CD14-positive monocyte (primary cell): Measurements from ENCODE around the gene ZNF778. TPM values are rescaled to one million over a fixed set of nuclear protein-coding genes. Genes with fewer than 3 reads are reported as not detected.

ENCODE experiments used
- DNase-seq, 3 donors: peaks; one replicate each; pipeline ENCODE4 v3.0.0-alpha.2; 2011 to 2022
- H2AFZ ChIP-seq: 2 replicates; pipeline ENCODE4 v1.6.0; 2012; ENCODE audit warnings: mild to moderate bottlenecking, low read depth, low read length, inconsistent platforms; ENCODE audit not compliant: insufficient read depth, poor library complexity, severe bottlenecking
- H3K27ac ChIP-seq, 2 donors: 1 replicate in 1 of 2; 2 replicates in 1 of 2; pipeline ENCODE4 v1.5.1; 2012 to 2013; ENCODE audit warnings: low read length in 2 of 2, control low read depth in 1 of 2, inconsistent platforms in 1 of 2, low read depth in 1 of 2, mild to moderate bottlenecking in 1 of 2
- H3K27me3 ChIP-seq, 2 donors: one replicate each; pipeline versions ENCODE4 v1.6.0 to v1.6.1; 2011 to 2013; ENCODE audit warnings: low read length in 2 of 2; ENCODE audit not compliant: control insufficient read depth in 2 of 2, insufficient read depth in 2 of 2
- H3K36me3 ChIP-seq, 2 donors: replicated peaks in 1 of 2; 1 replicate in 1 of 2; 2 replicates in 1 of 2; pipeline versions ENCODE4 v1.5.1 to v1.6.1; 2012 to 2013; ENCODE audit warnings: low read length in 2 of 2, control low read depth in 1 of 2, inconsistent platforms in 1 of 2, mild to moderate bottlenecking in 1 of 2; ENCODE audit not compliant: insufficient read depth in 2 of 2, control insufficient read depth in 1 of 2
- H3K4me1 ChIP-seq, 2 donors: 1 replicate in 1 of 2; 2 replicates in 1 of 2; pipeline versions ENCODE4 v1.5.1 to v1.6.1; 2012 to 2013; ENCODE audit warnings: low read length in 2 of 2, control low read depth in 1 of 2, inconsistent platforms in 1 of 2, mild to moderate bottlenecking in 1 of 2, moderate library complexity in 1 of 2; ENCODE audit not compliant: insufficient read depth in 2 of 2, control insufficient read depth in 1 of 2
- H3K4me2 ChIP-seq: replicated peaks from 2 replicates; pipeline ENCODE3; 2012; ENCODE audit warnings: low read length, moderate library complexity, mild to moderate bottlenecking; ENCODE audit not compliant: poor library complexity, severe bottlenecking; ENCODE audit errors: extremely low read depth
- H3K4me3 ChIP-seq, 3 experiments: fragments of 200-600 bp in 1 of 3; sonication (generic) in 1 of 3; replicated peaks in 1 of 3; 1 replicate in 2 of 3; 2 replicates in 1 of 3; pipeline ENCODE4 v1.5.1; 2011 to 2013; ENCODE audit warnings: low read length in 3 of 3, mild to moderate bottlenecking in 3 of 3, control low read depth in 2 of 3, low read depth in 2 of 3, inconsistent platforms in 1 of 3, moderate library complexity in 1 of 3
- H3K79me2 ChIP-seq: 2 replicates; pipeline ENCODE4 v1.6.0; 2012; ENCODE audit warnings: mild to moderate bottlenecking, control low read depth, inconsistent platforms, low read length, moderate library complexity; ENCODE audit not compliant: insufficient read depth
- H3K9ac ChIP-seq: 2 replicates; pipeline ENCODE4 v1.6.0; 2017; ENCODE audit warnings: low read length, mild to moderate bottlenecking; ENCODE audit not compliant: insufficient read depth, poor library complexity, severe bottlenecking
- H3K9me3 ChIP-seq, 2 donors: replicated peaks in 1 of 2; 1 replicate in 1 of 2; 2 replicates in 1 of 2; pipeline versions ENCODE4 v1.5.1 to v1.6.1; 2012 to 2013; ENCODE audit warnings: low read length in 2 of 2, control low read depth in 1 of 2; ENCODE audit not compliant: control insufficient read depth in 1 of 2, insufficient read depth in 1 of 2
- H4K20me1 ChIP-seq: 2 replicates; pipeline ENCODE4 v1.6.0; 2012; ENCODE audit warnings: mild to moderate bottlenecking, low read length, control low read depth, moderate library complexity; ENCODE audit not compliant: insufficient read depth
- H3K27ac Mint-ChIP-seq, 7 donors: one replicate each; pipeline ENCODE4 v1.8.0; 2020; ENCODE audit warnings: mild to moderate bottlenecking in 7 of 7, mixed read lengths in 7 of 7, moderate library complexity in 6 of 7, inconsistent platforms in 2 of 7
- H3K27me3 Mint-ChIP-seq, 3 donors: one replicate each; pipeline ENCODE4 v1.8.0; 2021 to 2022; ENCODE audit warnings: low read depth in 3 of 3, mild to moderate bottlenecking in 3 of 3, mixed read lengths in 3 of 3, moderate library complexity in 3 of 3, inconsistent platforms in 1 of 3
- H3K36me3 Mint-ChIP-seq, 2 donors: one replicate each; pipeline ENCODE4 v1.8.0; 2020; ENCODE audit warnings: mixed read lengths in 2 of 2, inconsistent platforms in 1 of 2, mild to moderate bottlenecking in 1 of 2
- H3K4me1 Mint-ChIP-seq: one replicate; pipeline ENCODE4 v1.8.0; 2020; ENCODE audit warnings: mild to moderate bottlenecking, mixed read lengths
- H3K4me3 Mint-ChIP-seq, 2 donors: one replicate each; pipeline ENCODE4 v1.8.0; 2020; ENCODE audit warnings: mild to moderate bottlenecking in 2 of 2, mixed read lengths in 2 of 2, moderate library complexity in 1 of 2
- H3K9me3 Mint-ChIP-seq, 7 donors: one replicate each; pipeline ENCODE4 v1.8.0; 2020 to 2022; ENCODE audit warnings: mixed read lengths in 7 of 7, mild to moderate bottlenecking in 6 of 7, moderate library complexity in 6 of 7, inconsistent platforms in 2 of 7
- WGBS: methylation state at CpG from one replicate; pipeline ENCODE4 v1.1.5; 2013; ENCODE audit warnings: missing lambda C conversion rate; ENCODE audit not compliant: insufficient coverage; 5-methylcytosine and 5-hydroxymethylcytosine counted together
- intact Hi-C, 2 donors: fragments of 100-400 bp; cut with micrococcal nuclease; formaldehyde crosslinking; loops; one replicate each; pipeline versions ENCODE4 v1.15.0 to v1.15.1; 2023
- polyA plus RNA-seq, 3 donors: library from polyadenylated mRNA; depleted of rRNA in 1 of 3; unstranded in 2 of 3; stranded (reverse) in 1 of 3; fragments of 300-500 nt in 2 of 3; fragments of >200 nt in 1 of 3; fragmentation: Illumina TruSeq in 2 of 3; gene quantifications; 1 replicate in 2 of 3; 2 replicates in 1 of 3; pipeline ENCODE4 v1.2.3, GENCODE V29; 2012 to 2021
- TF ChIP-seq, protein P1 (sequence below): fragments of 200-600 bp; IDR thresholded peaks from one replicate; pipeline ENCODE4 v1.8.0; 2022; ENCODE audit warnings: antibody characterized with exemption, mild to moderate bottlenecking

ZNF778 gene
- polyA plus RNA-seq, 3 donors, result 0.51 to 9.0 (median 0.60) TPM

DNA sequence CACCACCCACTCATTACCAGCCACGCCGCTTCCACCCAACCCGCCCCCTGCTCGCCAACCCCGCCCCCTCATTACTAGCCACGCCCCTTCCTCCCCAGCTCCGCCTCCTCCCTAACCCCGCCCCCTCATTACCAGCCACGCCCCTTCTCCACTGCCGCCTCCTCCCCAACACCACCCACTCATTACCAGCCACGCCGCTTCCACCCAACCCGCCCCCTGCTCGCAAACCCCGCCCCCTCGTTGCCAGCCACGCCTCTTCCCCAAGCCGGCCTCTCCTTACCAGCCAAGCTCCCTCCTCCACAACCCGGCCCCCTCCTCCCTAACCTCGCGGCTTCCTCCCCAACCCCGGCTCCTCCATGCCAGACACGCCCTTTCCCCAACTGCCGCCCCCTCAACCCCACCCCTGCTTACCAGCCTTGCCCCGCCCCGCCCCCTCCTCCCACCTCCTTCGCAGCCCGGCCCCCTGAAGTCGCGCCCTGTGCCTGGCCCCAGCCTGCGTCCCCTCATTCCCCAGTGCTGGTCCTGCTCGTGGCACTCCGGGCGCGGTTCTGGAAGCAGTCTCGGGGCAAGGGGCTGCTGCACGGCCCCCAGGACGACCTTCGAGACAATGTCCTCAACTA, 24.4 kb upstream of the ZNF778 start:
- Histone ChIP-seq H3K79me2 (no peaks in the 10 kb centered on the region), H2AFZ (no peak overlapping the region), H3K27me3 (peaks cover 0 to 16% of the 10 kb centered on the region in 2 donors), H3K27ac (no peak overlapping the region), H3K4me3 (no peak overlapping the region), H3K4me1 (peaks cover 5 to 8% of the 10 kb centered on the region in 2 donors), H3K9ac (no peak overlapping the region), H3K36me3 (no peaks in the 10 kb centered on the region), H3K4me2 (peak overlapping the region; percentile 47), H4K20me1 (no peaks in the 10 kb centered on the region), H3K9me3 (no peaks in the 10 kb centered on the region)
- H3K27ac Mint-ChIP-seq, result no peak overlapping the region
- H3K27me3 Mint-ChIP-seq, result peaks cover 17 to 30% (median 27%) of the 10 kb centered on the region in 3 donors
- 36% methylated on average over 21 of the region's 39 CpGs for WGBS
- peaks cover 0 to 4% (median 0%) of the 10 kb centered on the region in 7 donors for H3K9me3 Mint-ChIP-seq
- peak in 2 of 3 donors; percentile 26 to 54 for DNase-seq
- TF ChIP-seq, protein P1, sequence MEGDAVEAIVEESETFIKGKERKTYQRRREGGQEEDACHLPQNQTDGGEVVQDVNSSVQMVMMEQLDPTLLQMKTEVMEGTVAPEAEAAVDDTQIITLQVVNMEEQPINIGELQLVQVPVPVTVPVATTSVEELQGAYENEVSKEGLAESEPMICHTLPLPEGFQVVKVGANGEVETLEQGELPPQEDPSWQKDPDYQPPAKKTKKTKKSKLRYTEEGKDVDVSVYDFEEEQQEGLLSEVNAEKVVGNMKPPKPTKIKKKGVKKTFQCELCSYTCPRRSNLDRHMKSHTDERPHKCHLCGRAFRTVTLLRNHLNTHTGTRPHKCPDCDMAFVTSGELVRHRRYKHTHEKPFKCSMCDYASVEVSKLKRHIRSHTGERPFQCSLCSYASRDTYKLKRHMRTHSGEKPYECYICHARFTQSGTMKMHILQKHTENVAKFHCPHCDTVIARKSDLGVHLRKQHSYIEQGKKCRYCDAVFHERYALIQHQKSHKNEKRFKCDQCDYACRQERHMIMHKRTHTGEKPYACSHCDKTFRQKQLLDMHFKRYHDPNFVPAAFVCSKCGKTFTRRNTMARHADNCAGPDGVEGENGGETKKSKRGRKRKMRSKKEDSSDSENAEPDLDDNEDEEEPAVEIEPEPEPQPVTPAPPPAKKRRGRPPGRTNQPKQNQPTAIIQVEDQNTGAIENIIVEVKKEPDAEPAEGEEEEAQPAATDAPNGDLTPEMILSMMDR, result no peak
- intact Hi-C loops, result loop anchor here (2.0 to 10.0 kb wide), 4 partner anchors 22 to 741 kb away; partner anchors contain the start of genes CDH15 (in 1 of the 2) and ZFPM1 (in 1 of the 2)
- H3K4me3 Mint-ChIP-seq, result no peak overlapping the region
- H3K36me3 Mint-ChIP-seq, result no peaks in the 10 kb centered on the region
- H3K4me1 Mint-ChIP-seq, result no peaks in the 10 kb centered on the region

DNA sequence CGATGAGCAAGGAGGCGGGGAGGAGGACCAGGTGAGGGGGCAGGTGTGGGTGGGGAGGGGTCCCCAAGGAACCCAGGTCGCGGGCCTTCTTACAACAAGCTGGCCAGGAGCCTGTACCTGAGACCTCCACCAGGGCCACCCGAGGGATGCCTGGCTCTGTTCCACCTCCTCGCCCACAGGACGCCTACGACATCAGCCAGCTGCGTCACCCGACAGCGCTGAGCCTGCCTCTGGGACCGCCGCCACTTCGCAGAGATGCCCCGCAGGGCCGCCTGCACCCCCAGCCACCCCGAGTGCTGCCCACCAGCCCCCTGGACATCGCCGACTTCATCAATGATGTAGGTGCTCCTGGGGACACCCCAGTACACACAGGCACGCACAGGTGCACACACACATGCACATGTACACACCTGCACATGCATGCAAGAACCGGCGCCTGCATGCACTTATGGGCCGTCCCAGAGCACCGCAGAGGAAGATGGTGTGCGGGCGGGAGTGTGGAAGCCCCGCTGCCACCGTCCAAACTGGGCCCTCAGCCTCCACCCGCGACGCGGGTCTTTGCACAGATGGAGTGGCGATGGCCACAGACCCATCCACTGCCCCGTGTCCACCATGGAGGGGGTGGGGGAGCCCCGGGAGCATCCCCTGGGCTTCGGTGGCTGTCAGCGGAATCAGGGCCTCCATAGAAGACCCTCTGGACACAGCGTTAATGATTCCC, 23.8 kb upstream of the ZNF778 start:
- Histone ChIP-seq H3K79me2 (no peaks in the 10 kb centered on the region), H4K20me1 (no peaks in the 10 kb centered on the region), H3K27me3 (peaks cover 0 to 16% of the 10 kb centered on the region in 2 donors), H3K36me3 (no peaks in the 10 kb centered on the region), H3K9me3 (no peaks in the 10 kb centered on the region), H3K9ac (no peak overlapping the region), H3K4me2 (peak overlapping the region; percentile 47), H3K4me3 (no peak overlapping the region), H2AFZ (no peak overlapping the region), H3K4me1 (peaks cover 5 to 8% of the 10 kb centered on the region in 2 donors), H3K27ac (no peak overlapping the region)
- Mint-ChIP-seq H3K9me3 (peaks cover 0 to 4% (median 0%) of the 10 kb centered on the region in 7 donors), H3K4me1 (no peaks in the 10 kb centered on the region), H3K27me3 (peaks cover 17 to 29% (median 28%) of the 10 kb centered on the region in 3 donors), H3K36me3 (no peaks in the 10 kb centered on the region), H3K27ac (no peak overlapping the region), H3K4me3 (no peak overlapping the region)
- intact Hi-C loops, result loop anchor here (2.0 to 10.0 kb wide), 4 partner anchors 23 to 741 kb away; partner anchors contain the start of genes CDH15 (in 1 of the 2) and ZFPM1 (in 1 of the 2)
- 91% methylated on average over 34 of the region's 38 CpGs for WGBS
- TF ChIP-seq, protein P1, result no peak
- peak in 1 of 3 donors; percentile 7 for DNase-seq
